Natural killer cell (primary cell): ENCODE results near the gene MYBPC2. TPM values are rescaled to one million over a fixed set of nuclear protein-coding genes. Genes with fewer than 3 reads are reported as not detected.

Experiments
- ATAC-seq, 3 donors: fragments of 150-1000 bp in 2 of 3; fragments of 200-7000 bp in 1 of 3; cut with Tn5 transposase; 1 replicate in 1 of 3; 2 replicates in 2 of 3; pipeline ENCODE4 v1.10.0; 2021; ENCODE audit warnings: mild to moderate bottlenecking in 2 of 3, moderate library complexity in 2 of 3
- DNase-seq, 2 donors: peaks; one replicate each; pipeline versions ENCODE4 v3.0.0 to v3.0.0-alpha.2; 2013 to 2021; ENCODE audit warnings: mixed read lengths in 1 of 2
- H3K27ac ChIP-seq: one replicate; pipeline ENCODE4 v1.5.1; 2013; ENCODE audit warnings: mild to moderate bottlenecking, low read length
- H3K27me3 ChIP-seq: one replicate; pipeline ENCODE4 v1.6.1; 2013; ENCODE audit warnings: low read length; ENCODE audit not compliant: control insufficient read depth, insufficient read depth
- H3K36me3 ChIP-seq: one replicate; pipeline ENCODE4 v1.6.1; 2013; ENCODE audit warnings: low read length; ENCODE audit not compliant: control insufficient read depth, insufficient read depth
- H3K4me1 ChIP-seq: one replicate; pipeline ENCODE4 v1.6.1; 2013; ENCODE audit warnings: low read length; ENCODE audit not compliant: control insufficient read depth, insufficient read depth
- H3K4me3 ChIP-seq: one replicate; pipeline ENCODE4 v1.5.1; 2013; ENCODE audit warnings: low read length
- H3K9me3 ChIP-seq: one replicate; pipeline ENCODE4 v1.6.1; 2013; ENCODE audit warnings: low read length; ENCODE audit not compliant: control insufficient read depth, insufficient read depth
- H3K27ac Mint-ChIP-seq, 2 donors: one replicate each; pipeline ENCODE4 v1.8.0; 2022; ENCODE audit warnings: mild to moderate bottlenecking in 2 of 2, mixed read lengths in 2 of 2, moderate library complexity in 1 of 2
- H3K27me3 Mint-ChIP-seq, 2 donors: one replicate each; pipeline ENCODE4 v1.8.0; 2022; ENCODE audit warnings: low read depth in 2 of 2, mixed read lengths in 2 of 2
- H3K36me3 Mint-ChIP-seq: one replicate; pipeline ENCODE4 v1.8.0; 2022; ENCODE audit warnings: mixed read lengths
- H3K4me1 Mint-ChIP-seq, 2 donors: one replicate each; pipeline ENCODE4 v1.8.0; 2022; ENCODE audit warnings: mixed read lengths in 2 of 2
- H3K4me3 Mint-ChIP-seq: one replicate; pipeline ENCODE4 v1.8.0; 2022; ENCODE audit warnings: mild to moderate bottlenecking, moderate library complexity, mixed read lengths
- H3K9me3 Mint-ChIP-seq, 2 donors: one replicate each; pipeline ENCODE4 v1.8.0; 2022; ENCODE audit warnings: mixed read lengths in 2 of 2
- CTCF ChIP-seq: fragments of 200-600 bp; IDR thresholded peaks from one replicate; pipeline ENCODE4 v1.8.0; 2022; ENCODE audit warnings: antibody characterized with exemption
- WGBS: methylation state at CpG from one replicate; pipeline ENCODE4 v1.1.7; 2013; ENCODE audit warnings: missing lambda C conversion rate; ENCODE audit not compliant: insufficient coverage; 5-methylcytosine and 5-hydroxymethylcytosine counted together
- intact Hi-C: fragments of 100-400 bp; cut with micrococcal nuclease; formaldehyde crosslinking; loops from one replicate; pipeline ENCODE4 v1.14.2; 2022
- total RNA-seq, 4 donors: library from RNA; stranded (reverse); fragments of 120-200 nt in 1 of 4; gene quantifications; one replicate each; pipeline versions ENCODE4 v1.2.3 to v1.2.4, GENCODE V29; 2013 to 2022

MYBPC2 gene
- total RNA-seq, 3 donors from 2014 or later (not counting 1 experiment from before 2014, with no cell fraction given): 0.09 to 0.15 TPM; not detected in 1

- H3K27ac ChIP-seq: no peak overlapping the region
- Mint-ChIP-seq H3K27ac (no peak overlapping the region), H3K27me3 (peaks cover 23 to 27% of the 10 kb centered on the region in 2 donors), H3K9me3 (no peaks in the 10 kb centered on the region), H3K36me3 (no peaks in the 10 kb centered on the region), H3K4me1 (peaks cover 12 to 20% of the 10 kb centered on the region in 2 donors), H3K4me3 (no peak overlapping the region)
- H3K4me3 ChIP-seq: no peak overlapping the region
- intact Hi-C loops: no loop called here
- peaks cover 28% of the 10 kb centered on the region for H3K4me1 ChIP-seq
- peaks cover 6% of the 10 kb centered on the region for H3K27me3 ChIP-seq
- no peaks in the 10 kb centered on the region for H3K36me3 ChIP-seq
- no peak for ATAC-seq
- no peak for TF ChIP-seq CTCF
- H3K9me3 ChIP-seq: no peaks in the 10 kb centered on the region
- no peak for DNase-seq
- WGBS: 81% methylated on average over 18 of the region's 18 CpGs
Observed at GRCh38 chr19:50422397-50423278, 10.1 kb upstream of the MYBPC2 start.

- H3K27ac ChIP-seq: no peak overlapping the region
- Mint-ChIP-seq H3K27me3 (peaks cover 20 to 27% of the 10 kb centered on the region in 2 donors), H3K4me1 (peaks cover 12 to 19% of the 10 kb centered on the region in 2 donors), H3K36me3 (no peaks in the 10 kb centered on the region), H3K4me3 (no peak overlapping the region), H3K9me3 (no peaks in the 10 kb centered on the region), H3K27ac (no peak overlapping the region)
- WGBS: 95% methylated on average over 21 of the region's 22 CpGs
- no peak for DNase-seq
- intact Hi-C loops: no loop called here
- no peak for TF ChIP-seq CTCF
- H3K9me3 ChIP-seq: no peaks in the 10 kb centered on the region
- no peaks in the 10 kb centered on the region for H3K36me3 ChIP-seq
- peaks cover 32% of the 10 kb centered on the region for H3K4me1 ChIP-seq
- H3K4me3 ChIP-seq: no peak overlapping the region
- peaks cover 9% of the 10 kb centered on the region for H3K27me3 ChIP-seq
- no peak for ATAC-seq
Observed at GRCh38 chr19:50423279-50424113, 9.2 kb upstream of the MYBPC2 start.

- Mint-ChIP-seq H3K27ac (no peak overlapping the region), H3K27me3 (peaks cover 3 to 7% of the 10 kb centered on the region in 2 donors), H3K9me3 (no peaks in the 10 kb centered on the region), H3K4me1 (peaks cover 0 to under 1% of the 10 kb centered on the region in 2 donors), H3K4me3 (no peak overlapping the region), H3K36me3 (no peaks in the 10 kb centered on the region)
- Histone ChIP-seq H3K36me3 (no peaks in the 10 kb centered on the region), H3K4me1 (peaks cover 22% of the 10 kb centered on the region), H3K9me3 (no peaks in the 10 kb centered on the region), H3K27me3 (peaks cover 5% of the 10 kb centered on the region), H3K27ac (no peak overlapping the region), H3K4me3 (no peak overlapping the region)
- ATAC-seq (no peak), DNase-seq (no peak)
- intact Hi-C loops: no loop called here
- WGBS: 81% methylated on average over 7 of the region's 7 CpGs
- TF ChIP-seq CTCF: no peak
Observed at GRCh38 chr19:50425581-50425980, 7.1 kb upstream of the MYBPC2 start.
